NCI-H128 (cell line): ENCODE data around the gene ADORA3.

Experiments used
- DNase-seq: peaks from one replicate; lab custom pipeline; 2025; ENCODE audit not compliant: unreplicated experiment; lab: John Stamatoyannopoulos, UW

ADORA3 gene

DNA sequence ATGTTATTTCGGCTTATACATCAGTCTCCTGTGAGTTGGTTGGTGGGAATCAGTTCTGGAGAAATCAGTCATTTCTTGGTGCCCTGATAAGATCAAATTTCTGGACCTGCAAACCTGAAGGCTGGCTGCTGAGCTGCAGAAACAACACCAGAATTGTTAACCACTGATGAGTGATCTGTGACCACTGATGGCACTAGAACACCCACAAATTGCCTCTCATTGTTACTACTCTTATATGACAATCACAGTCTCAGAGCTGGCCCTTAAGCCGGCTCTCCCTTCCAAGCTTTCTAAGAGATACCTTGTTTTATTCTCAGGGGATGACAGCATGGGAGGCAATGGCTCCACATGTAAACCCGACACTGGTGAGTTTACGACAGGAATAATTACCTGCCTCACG lies 27.7 kb downstream of the ADORA3 start:
- DNase-seq: no peak

- no peak for DNase-seq
These were observed 28.9 kb downstream of the ADORA3 start for GRCh38 chr1:111474521-111474920.

GRCh38 chr1:111474106-111474505 lies 29.3 kb downstream of the ADORA3 start:
- no peak for DNase-seq

DNA sequence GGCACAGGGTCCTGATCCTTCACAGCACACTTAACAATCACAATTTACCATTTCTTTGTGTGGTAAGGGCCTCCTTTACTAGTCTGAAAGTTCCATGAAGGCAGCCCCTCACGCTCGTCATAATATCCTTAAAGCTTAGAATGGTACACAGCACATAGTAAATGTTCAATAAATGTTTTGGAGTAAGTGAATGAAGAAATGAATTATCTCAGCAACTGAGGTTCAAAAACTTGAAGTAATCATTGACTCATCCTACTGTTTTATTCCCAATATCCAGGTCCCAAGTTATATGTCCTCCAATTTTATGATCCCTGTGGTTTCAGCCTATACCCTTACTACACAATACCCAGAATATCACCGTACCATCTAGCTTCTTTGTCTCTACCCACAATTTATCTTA lies 31.9 kb downstream of the ADORA3 start:
- DNase-seq: no peak

DNA sequence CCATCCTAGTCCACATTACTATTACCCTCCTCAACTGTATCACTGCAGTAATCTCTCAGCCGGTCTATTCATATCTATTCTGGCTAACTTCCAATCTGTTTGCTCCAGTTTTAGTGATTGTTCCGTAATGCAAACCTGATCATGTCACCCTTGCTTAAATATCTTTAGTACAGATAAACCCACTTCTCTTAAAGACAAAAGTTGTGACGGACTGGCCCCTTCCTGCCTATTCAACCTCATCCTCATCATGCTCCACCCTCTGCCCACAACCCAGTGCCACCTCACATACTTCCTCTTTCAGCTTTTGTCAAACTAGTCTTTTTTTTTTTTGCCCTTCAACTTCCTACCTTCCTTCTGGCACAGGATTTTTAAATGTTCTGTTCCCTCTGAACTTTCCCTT lies 32.4 kb downstream of the ADORA3 start:
- DNase-seq: no peak

- DNase-seq: no peak
These were observed 32.8 kb downstream of the ADORA3 start for GRCh38 chr1:111470596-111470995.

DNA sequence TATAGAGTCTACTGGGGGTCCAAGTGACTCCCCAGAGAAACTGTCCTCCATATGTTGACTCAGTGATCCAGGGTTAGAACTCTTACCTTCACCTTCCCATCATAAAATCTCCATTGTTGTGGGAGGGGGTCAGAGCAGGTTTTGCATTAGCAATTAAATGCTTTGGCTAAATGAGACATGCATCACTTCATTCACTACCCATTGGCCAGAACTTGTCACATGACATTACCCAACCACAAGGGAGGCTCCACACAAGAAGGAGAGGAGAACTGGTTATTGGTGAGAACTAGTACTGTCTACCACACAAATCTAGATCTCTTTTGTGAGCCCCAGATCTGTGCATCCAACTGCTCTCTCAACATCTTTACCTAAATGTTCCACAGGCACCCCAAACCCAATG lies 33.9 kb downstream of the ADORA3 start:
- DNase-seq: no peak

DNA sequence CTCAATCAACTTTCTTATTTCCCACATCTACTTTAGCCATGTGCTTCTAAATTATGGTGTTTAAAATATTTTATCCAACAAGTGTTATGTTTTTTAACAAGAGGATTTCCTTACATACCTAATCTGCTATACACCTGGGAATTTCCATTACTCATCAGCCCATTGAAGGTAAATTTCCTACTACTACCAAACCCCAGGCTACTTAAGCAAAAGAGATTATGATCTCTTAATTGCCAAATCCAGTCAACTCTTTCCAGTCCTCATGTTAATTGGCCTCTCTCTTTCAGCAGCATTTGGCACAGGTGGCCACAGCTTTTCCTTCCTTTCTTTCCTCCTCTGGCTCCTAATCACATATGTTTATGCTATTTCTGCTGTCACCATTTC lies 34.7 kb downstream of the ADORA3 start:
- no peak for DNase-seq

GRCh38 chr1:111467865-111468716 lies 35.3 kb downstream of the ADORA3 start:
- no peak for DNase-seq

DNA sequence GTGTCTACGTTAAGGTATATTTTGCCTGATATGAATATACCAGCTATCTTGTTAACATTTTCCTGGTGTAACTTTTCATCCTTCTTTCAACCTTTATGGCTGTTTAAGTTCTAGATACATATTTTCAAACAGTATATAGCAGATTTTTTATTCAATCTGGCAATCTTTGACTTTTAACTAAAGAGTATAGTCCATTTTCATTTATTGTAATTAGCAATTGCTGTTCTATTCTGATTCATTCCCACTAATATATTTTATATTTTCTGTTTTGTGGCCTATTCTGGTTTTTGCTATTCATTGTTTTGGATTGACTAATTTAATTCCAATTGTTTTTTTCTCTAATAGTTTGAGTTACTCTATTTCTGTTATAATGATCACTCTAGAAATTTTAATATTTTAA lies 37.0 kb downstream of the ADORA3 start:
- no peak for DNase-seq

DNA sequence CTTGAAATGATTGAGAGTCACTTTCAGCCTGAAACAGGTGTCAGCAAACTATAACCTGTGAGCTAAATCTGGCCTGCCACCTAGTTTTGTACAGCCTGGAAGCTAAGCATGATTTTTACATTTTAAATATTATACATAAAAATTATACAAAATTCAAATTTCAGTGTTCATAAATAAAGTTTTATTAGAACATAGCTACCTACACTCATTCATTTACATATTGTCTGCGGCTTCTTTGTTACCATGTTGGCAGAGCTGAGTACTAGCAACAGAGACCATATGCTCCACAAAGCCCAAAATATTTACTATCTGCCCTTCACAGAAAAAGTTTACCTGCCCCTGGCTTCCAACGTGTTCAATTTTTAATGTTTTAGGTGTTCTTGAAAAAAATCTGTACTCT lies 37.7 kb downstream of the ADORA3 start:
- no peak for DNase-seq

GRCh38 chr1:111463029-111463683 lies 40.3 kb downstream of the ADORA3 start:
- no peak for DNase-seq

DNA sequence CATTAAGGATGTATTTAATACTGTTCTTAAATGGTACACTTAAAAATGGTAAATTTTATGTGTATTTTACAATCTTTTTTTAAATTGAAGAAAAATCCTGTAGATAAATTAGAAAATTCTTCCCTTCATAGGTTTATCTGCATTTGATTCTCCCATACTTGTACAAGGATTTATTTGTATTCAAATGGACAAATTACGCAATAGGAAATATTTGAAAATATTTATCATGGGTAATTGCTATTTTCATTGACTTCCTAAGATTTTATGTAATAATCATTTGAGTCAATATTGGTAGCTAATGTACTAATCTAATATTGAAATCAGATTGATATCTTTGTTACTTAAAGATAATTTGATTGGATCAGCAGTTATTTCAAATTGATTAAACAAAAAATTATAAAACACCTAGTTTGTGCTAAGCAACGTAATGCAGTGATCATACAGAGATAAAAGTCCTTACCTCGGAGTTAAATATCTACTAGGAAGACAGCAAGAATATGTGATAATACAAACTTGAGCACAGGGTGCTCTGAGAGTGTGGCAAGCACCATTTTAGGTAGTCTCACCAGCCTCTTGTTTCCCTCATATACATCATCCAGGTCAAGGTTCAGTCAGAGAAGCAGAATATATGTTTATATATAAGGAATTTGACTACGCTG lies 40.9 kb downstream of the ADORA3 start:
- DNase-seq: no peak

DNA sequence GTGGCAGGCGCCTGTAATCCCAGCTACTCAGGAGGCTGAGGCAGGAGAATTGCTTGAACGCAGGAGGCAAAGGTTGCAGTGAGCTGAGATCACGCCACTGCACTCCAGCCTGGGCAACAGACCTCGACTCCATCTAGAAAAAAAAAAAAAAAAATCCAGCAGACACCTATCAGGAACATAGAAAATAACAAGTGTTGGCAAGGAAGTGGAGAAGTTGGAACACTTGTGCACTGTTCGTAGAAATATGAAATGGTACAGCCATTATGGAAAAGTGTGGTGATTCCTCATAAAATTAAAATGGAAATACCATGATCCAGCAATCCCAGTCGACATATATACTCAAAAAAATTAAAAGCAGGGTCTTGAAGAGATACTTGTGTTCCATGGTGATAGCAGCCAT lies 41.7 kb downstream of the ADORA3 start:
- no peak for DNase-seq

GRCh38 chr1:111455642-111456031 lies 47.8 kb downstream of the ADORA3 start:
- DNase-seq: no peak

DNA sequence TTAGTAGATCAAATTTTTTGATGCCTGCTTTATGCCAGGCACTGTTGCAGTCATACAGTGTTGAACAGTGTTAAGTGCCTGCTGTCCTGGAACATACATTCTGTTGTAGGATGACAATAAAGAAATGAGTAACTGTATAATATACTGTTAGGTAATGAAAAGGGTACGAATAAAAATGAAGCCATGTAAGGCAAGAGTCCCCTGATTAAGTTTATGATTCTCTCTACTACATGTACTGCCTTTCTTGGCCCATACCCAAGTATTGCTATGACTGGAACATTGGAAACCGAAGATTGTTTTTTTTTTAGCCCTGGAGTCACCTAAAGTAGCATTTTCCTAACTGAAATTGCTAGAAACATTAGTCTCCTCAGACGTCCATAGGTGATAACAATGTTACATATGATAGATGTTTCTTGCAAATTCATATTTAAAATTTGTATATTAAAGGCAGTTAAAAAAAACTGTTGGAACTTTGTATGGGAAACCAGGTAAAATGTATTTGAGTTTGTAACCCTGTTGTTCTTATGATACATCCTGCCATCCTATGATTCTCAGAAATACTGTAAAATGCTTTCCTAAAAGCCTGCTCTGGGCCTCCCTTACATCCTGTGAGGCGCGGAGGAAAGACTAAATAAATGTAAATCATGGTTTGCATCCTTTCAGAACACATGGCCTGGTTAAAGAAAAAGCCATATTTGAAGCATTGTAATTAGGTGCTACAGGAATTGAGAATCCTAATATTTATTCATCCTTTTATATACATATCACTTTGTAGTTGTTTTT lies 48.4 kb downstream of the ADORA3 start:
- DNase-seq: no peak

DNA sequence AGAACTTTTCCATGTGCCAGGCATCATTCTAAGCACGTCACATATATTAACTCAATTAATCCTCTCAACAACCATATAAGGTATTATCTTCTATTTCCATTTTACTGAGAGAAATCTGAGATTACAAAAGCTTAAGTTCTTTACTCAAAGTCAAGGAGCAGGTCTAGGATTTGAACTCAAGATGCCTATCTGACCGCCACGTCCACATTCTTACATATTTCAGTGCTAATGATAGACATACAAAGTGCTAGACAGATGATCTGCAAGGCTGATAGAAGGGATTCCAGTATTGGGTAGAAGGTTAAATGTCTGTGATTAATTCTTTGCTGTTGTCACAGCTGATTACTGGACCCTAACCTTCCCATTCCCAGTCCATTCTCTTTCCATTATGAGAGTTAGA lies 49.7 kb downstream of the ADORA3 start:
- no peak for DNase-seq

DNA sequence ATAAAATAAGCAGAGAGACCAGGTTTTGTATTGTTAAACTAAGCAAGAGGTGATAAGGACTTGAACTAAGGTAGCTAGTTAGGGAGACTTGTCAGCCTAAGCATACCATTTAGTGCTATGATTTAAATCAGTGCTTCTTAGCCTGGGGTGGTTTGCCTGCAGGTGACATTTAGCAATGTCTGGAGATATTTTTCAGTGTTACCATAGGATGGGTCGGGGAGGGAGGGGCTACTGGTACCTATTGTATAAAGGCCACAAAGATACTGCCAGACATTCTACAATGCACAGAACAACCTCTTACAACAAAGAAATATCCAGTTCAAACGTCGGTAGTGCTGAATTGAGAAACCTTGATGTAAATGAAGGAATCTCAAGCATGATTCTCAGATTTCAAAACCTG lies 50.9 kb downstream of the ADORA3 start:
- no peak for DNase-seq

DNA sequence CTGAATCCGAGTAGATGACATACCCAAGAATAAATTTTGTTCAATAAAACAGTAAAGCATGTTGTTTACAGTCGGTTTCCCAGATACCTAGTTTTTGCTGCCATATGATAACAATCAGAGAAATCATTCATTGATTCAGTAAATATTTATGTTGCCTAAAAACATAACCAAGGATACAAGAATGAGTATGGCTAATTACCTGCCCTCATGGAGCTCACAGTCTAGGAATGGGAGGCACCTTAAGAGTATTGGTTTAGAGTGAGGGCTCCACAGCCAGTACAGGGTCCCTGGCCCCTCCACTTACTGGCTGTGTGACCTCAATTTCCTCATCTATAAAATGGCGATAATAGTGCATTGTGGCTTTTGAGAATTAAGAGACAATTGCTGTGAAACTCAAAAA lies 53.2 kb downstream of the ADORA3 start:
- DNase-seq: no peak

DNA sequence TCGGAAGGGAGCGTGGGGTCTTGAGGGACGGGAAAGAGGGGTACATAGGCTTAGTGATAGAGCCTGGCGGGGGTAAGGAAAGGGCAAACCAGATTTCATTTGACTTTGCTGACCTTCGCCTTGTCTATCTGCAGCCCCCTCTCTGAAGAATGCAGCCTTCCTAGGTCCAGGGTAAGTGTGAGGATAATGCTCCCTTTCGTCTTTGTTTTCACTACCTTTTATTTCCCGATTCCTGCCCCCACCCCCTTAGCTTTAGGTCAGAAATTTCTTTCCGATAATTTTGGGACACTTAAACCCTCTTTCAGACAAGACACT lies 53.8 kb downstream of the ADORA3 start:
- no peak for DNase-seq
